Measurements from ENCODE around the gene BCL7B.

DNA sequence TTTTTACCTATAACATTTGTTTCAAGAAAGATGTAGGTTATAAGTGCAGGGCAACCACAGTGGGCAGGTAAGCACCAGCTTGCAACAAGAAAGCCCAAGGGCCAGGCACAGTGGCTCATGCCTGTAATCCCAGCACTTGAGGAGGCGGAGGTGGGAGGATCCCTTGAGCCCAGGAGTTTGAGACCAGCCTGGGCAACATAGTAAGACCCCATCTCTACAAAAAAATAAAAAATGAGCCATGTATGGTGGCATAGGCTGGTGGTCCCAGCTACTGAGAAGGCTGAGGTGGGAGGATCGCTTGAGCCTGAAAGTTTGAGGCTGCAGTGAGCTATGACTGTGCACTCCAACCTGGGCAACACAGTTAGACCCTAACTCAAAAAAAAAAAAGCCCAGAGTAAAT, 12.8 kb downstream of the BCL7B start:
- no peak for TF ChIP-seq POLR2AphosphoS5 (IDR thresholded peaks at IDR 0.05)
- TF ChIP-seq, protein P1, sequence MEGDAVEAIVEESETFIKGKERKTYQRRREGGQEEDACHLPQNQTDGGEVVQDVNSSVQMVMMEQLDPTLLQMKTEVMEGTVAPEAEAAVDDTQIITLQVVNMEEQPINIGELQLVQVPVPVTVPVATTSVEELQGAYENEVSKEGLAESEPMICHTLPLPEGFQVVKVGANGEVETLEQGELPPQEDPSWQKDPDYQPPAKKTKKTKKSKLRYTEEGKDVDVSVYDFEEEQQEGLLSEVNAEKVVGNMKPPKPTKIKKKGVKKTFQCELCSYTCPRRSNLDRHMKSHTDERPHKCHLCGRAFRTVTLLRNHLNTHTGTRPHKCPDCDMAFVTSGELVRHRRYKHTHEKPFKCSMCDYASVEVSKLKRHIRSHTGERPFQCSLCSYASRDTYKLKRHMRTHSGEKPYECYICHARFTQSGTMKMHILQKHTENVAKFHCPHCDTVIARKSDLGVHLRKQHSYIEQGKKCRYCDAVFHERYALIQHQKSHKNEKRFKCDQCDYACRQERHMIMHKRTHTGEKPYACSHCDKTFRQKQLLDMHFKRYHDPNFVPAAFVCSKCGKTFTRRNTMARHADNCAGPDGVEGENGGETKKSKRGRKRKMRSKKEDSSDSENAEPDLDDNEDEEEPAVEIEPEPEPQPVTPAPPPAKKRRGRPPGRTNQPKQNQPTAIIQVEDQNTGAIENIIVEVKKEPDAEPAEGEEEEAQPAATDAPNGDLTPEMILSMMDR (IDR thresholded peaks at IDR 0.05), result no peak

All from sigmoid colon (tissue), 4 donors.